Measurements from ENCODE around the gene NT5DC3.

The NT5DC3 gene

GRCh38 chr12:103783744-103784664, 57.0 kb downstream of the NT5DC3 start:
- DNase-seq (ENCODE audit: low read depth, low spot score): no peak

GRCh38 chr12:103782399-103782798, 58.6 kb downstream of the NT5DC3 start:
- no peak for DNase-seq (ENCODE audit: low read depth, low spot score)

GRCh38 chr12:103780992-103781391, 60.0 kb downstream of the NT5DC3 start:
- DNase-seq (ENCODE audit: low read depth, low spot score): no peak

GRCh38 chr12:103780093-103780440, 61.0 kb downstream of the NT5DC3 start:
- no peak for DNase-seq (ENCODE audit: low read depth, low spot score)

- DNase-seq (ENCODE audit: low read depth, low spot score): no peak
Measured at GRCh38 chr12:103779410-103780092, 61.5 kb downstream of the NT5DC3 start.

GRCh38 chr12:103778781-103779180, 62.3 kb downstream of the NT5DC3 start:
- no peak for DNase-seq (ENCODE audit: low read depth, low spot score)

- DNase-seq (ENCODE audit: low read depth, low spot score): no peak
Measured at GRCh38 chr12:103774977-103775560, 66.0 kb downstream of the NT5DC3 start.

GRCh38 chr12:103773109-103773910, 67.7 kb downstream of the NT5DC3 start:
- DNase-seq (ENCODE audit: low read depth, low spot score): no peak

- DNase-seq (ENCODE audit: low read depth, low spot score): no peak
Measured at GRCh38 chr12:103772367-103773108, 68.5 kb downstream of the NT5DC3 start.

GRCh38 chr12:103771466-103771865, 69.6 kb downstream of the NT5DC3 start:
- DNase-seq (ENCODE audit: low read depth, low spot score): peak; percentile 52

- no peak for DNase-seq (ENCODE audit: low read depth, low spot score)
Measured at GRCh38 chr12:103769240-103769945, 71.6 kb downstream of the NT5DC3 start.

GRCh38 chr12:103768467-103769123, 72.4 kb downstream of the NT5DC3 start:
- DNase-seq (ENCODE audit: low read depth, low spot score): no peak

GRCh38 chr12:103766028-103766427, 75.0 kb downstream of the NT5DC3 start:
- DNase-seq (ENCODE audit: low read depth, low spot score): no peak

GRCh38 chr12:103765322-103765721, 75.7 kb downstream of the NT5DC3 start:
- DNase-seq (ENCODE audit: low read depth, low spot score): no peak

GRCh38 chr12:103762473-103762872, 78.6 kb downstream of the NT5DC3 start:
- DNase-seq (ENCODE audit: low read depth, low spot score): no peak

- no peak for DNase-seq (ENCODE audit: low read depth, low spot score)
Measured at GRCh38 chr12:103758310-103759089, 82.5 kb downstream of the NT5DC3 start.

GRCh38 chr12:103757248-103757647, 83.8 kb downstream of the NT5DC3 start:
- no peak for DNase-seq (ENCODE audit: low read depth, low spot score)

- no peak for DNase-seq (ENCODE audit: low read depth, low spot score)
Measured at GRCh38 chr12:103756443-103756842, 84.6 kb downstream of the NT5DC3 start.

- no peak for DNase-seq (ENCODE audit: low read depth, low spot score)
Measured at GRCh38 chr12:103755425-103755824, 85.6 kb downstream of the NT5DC3 start.
